Suppressor macrophage treated with lipopolysaccharide for 4 hours (primary cell): ENCODE measurements around the gene ANGPTL4.
"Not testable (repeated sequence)": the region's sequence is repeated elsewhere in the genome, so short reads cannot be mapped to it uniquely, and the experiment has no call there.

Source experiments
- DNase-seq: peaks from one replicate; pipeline ENCODE4 v3.0.0-alpha.2; 2020

ANGPTL4 gene, protein sequence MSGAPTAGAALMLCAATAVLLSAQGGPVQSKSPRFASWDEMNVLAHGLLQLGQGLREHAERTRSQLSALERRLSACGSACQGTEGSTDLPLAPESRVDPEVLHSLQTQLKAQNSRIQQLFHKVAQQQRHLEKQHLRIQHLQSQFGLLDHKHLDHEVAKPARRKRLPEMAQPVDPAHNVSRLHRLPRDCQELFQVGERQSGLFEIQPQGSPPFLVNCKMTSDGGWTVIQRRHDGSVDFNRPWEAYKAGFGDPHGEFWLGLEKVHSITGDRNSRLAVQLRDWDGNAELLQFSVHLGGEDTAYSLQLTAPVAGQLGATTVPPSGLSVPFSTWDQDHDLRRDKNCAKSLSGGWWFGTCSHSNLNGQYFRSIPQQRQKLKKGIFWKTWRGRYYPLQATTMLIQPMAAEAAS

GRCh38 chr19:8363803-8364771 lies at the start of gene ANGPTL4:
Gene ANGPTL4, plus strand, starts transcription at chr19:8364155. Its CDS starts 167 bp downstream, at chr19:8364322.
- peak; percentile 88 for DNase-seq

DNA sequence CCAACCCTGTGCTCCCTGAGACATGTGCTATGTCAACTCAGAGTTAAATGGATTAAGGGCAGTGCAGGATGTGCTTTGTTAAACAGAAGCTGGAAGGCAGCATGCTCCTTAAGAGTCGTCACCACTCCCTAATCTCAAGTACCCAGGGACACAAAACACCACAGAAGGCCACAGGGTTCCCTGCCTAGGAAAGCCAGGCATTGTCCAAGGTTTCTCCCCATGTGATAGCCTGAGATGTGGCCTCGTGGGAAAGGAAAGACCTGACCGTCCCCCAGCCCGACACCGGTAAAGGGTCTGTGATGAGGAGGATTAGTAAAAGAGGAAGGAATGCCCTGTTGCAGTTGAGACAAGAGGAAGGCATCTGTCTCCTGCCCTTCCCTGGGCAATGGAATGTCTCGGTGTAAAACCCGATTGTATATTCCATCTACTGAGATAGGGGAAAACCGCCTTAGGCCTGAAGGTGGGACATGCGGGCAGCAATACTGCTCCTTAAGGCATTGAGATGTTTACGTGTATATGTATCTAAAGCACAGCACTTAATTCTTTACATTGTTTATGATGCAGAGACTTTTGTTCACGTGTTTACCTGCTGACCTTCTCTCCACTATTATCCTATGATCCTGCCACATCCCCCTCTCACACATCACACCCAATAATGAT lies 48.8 kb upstream of the ANGPTL4 start:
- not testable (repeated sequence) for DNase-seq

DNA sequence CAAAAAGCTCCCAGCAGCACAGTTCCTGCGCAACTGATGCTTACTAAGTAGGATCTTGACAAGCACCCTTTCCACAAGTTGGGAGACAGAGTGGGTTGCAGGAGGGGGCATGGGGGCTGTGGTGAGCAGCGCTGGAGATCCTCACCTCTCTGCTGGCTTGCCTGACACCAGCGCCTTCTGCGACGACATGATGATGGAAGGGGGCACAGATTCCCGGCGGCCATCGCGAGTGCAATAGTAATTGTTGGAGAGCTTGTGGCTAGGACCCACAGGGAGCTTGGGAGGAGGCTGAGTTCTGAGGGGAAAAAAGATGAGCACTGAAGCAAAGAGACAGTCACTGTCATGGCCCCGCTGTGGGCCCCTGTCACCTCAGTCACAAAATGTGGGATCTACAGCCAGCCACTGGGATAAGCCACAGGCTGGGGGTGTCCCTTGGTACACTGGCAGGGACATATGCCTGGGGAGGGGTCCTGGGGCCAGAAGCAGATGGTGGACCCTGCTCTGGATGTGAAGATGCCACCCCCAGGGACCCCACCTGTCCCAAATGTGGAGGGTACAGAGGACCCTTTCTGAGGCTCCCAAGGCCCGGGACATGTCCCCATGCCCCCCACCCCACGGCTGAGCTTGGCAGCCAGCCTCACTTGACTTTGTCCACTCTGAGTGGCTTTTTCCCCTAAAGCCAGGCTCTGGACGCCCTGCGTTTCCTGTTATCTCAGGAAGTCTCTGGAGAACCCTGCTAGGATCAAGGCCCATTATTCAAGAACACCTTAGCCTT lies 47.4 kb upstream of the ANGPTL4 start:
- no peak for DNase-seq

DNA sequence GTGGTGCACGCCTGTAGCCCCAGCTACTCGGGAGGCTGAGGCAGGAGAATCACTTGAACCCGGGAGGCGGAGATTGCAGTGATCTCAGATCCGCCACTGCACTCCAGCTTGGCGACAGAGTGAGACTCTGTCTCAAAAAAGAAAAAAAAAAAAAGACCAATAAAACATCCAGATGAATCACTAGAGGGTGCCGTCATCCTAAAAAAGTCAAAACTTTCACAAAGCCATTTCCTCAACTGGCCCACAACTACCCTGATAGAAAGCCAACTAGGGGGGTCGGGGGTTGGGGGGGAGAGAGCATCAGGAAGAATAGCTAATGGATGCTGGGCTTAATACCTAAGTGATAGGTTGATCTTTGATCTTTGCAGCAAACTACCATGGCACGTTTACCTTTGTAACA lies 45.1 kb upstream of the ANGPTL4 start:
- DNase-seq: not testable (repeated sequence)

- no peak for DNase-seq
Observed at GRCh38 chr19:8319807-8320520, 44.0 kb upstream of the ANGPTL4 start.

- no peak for DNase-seq
Observed at GRCh38 chr19:8320564-8321066, 43.3 kb upstream of the ANGPTL4 start.

- peak; percentile 99 for DNase-seq
Observed at GRCh38 chr19:8321067-8321985, 42.6 kb upstream of the ANGPTL4 start, which contains the start of the genes NDUFA7 and RPS28. Gene NDUFA7, minus strand, starts transcription at chr19:8321375. Its CDS starts 17 bp downstream, at chr19:8321358. Gene RPS28, plus strand, starts transcription at chr19:8321496. Its CDS starts 35 bp downstream, at chr19:8321531.

DNA sequence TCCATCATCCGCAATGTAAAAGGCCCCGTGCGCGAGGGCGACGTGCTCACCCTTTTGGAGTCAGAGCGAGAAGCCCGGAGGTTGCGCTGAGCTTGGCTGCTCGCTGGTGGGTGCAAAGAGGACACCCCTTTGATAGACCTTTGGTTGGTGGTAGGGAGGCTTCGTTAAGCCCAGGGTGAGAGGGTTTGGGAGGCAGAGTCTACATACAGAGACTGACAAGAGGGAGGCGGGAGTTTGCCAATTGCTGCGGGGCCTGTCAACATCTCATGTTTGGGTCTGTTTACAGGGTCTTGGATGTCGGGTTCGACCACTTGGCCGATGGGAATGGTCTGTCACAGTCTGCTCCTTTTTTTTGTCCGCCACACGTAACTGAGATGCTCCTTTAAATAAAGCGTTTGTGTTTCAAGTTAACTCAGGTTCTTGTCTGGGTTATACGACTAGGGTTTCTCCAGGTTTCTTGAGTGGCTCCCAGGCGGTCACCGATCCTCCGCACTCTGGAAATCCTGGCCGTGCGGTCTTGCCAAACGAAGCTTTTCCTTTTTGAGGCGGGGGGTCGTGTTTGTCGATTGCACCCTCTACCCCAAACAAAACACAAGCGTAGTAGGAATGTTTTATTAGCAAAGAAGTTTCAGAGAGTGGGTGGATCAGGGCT lies 41.8 kb upstream of the ANGPTL4 start:
- DNase-seq: no peak

GRCh38 chr19:8322638-8322997 lies 41.3 kb upstream of the ANGPTL4 start:
- no peak for DNase-seq

GRCh38 chr19:8323781-8324185 lies 40.2 kb upstream of the ANGPTL4 start:
- DNase-seq: no peak

DNA sequence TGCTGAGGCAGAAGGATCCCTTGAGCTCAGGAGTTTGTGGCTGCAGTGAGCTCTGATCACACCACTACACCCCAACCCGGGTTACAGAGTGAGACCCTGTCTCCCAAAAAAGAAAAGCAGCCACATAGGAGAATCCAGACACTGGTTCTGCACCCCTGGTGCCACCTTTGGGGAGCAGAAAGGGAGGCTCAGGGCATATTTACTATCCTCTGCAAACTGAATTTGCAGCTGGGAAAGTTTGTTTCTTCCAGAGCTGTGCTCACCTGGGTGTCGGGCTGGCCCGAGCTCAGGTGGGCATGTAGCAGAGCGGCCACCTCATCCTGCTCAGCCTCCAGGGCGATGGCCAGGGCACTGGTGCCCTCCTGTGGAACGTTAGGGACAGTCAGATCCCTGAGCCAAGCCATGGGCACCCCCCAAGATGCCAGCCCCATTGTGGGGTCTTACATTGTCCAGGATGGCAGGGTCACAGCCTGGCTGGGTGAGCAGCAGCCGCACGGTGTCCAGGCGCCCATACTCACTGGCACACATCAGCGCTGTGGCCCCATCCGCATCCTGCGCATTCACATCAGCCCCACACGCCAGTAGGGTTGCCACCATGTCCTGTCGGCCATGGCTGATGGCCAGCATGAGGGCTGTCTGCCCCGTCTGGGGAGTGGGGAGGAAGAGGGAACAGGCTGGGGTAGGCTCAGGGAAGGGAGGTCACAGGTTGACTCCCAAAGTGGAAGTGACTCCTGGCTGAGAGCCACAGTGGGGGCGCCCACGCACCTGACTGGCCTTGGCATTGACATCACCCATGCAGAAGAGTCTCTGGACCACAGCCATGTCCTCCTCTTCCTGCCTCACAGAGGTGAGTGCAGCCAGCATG lies 39.5 kb upstream of the ANGPTL4 start:
- DNase-seq: no peak

GRCh38 chr19:8325454-8325853 lies 38.5 kb upstream of the ANGPTL4 start:
- no peak for DNase-seq

DNA sequence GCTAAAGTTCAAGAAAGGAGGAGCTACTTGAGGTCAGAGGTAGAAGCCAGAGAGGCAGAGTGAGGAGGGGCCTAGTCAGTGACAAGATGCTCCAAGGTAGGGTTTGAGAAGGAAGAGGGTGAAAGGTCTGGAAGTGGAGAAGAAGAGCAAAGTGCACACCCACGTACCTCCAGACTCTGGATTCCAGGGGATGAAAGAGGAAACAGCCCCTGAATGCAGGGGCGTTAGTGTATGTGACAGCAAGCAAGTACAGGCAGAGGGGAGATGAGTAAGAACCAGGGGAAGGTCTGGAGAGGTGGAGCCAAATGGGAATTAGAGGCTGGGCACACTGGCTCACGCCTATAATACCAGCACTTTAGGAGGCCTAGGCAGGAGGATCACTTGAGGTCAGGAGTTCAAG lies 34.0 kb upstream of the ANGPTL4 start:
- peak; percentile 69 for DNase-seq

DNA sequence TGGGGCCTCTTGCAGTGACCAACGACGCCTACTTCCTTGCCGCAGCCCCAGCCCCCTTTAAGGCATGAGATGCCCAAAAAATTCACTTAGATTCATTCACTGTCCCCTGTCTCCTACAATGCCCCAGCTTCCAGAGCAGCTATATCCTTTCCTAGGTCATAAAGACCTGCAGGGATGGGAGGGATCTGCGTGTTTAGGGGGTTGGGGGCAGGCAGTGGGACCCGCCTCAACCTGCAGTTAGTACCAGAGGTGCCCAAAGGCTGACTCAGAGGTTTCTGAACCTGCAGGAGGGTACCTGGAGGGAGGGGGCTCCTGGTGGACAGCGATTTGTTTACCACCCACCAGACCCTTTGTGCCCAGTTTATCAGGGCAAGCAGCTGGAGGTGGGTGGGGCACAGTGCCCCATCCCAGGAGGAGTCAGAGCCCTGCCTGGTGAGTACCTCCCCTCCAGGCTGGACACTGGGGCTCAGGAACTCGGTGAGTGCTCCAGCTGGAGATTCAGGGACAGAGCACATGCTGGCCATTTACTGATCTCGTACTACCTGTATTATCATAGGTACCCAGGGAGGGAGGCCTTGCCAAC lies 32.6 kb upstream of the ANGPTL4 start:
- DNase-seq: no peak

DNA sequence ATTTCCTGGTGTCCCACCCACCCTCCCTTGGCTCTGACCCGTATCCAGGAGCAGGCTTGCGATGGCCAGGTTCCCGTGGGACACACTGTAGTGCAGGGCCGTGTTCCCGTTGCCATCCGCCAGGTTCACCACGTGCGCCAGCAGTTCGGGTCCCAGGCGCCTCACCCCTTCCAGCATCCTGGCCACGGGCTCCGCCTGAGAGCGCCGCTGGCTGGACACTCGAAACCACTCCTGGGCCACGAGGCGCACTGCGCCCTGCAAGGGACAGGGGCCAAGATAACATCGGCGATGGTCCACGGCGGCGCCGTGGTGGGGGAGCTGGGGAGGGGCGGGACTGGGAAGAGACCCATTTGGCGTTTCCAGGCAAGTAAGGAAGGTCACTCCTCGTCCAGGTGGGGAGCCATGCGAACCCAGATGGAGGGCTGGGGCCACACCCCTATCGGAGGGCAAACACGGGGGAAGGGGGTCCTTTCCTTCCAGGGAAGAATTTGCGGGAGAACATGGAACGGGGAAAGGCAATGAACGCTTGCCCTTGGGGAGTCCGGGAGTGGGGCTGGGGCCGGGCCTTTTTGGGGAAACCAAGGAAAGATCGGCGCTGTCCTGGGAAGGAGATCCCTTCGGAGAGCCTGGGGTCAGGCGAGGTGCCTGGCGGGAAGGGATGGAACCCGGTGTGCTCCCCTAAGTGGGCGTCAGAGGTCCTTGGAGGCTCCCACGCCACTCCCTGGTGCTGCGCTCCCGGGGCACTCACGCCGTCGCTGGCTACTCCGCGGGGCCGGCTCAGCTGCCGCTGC lies 30.8 kb upstream of the ANGPTL4 start:
- no peak for DNase-seq

DNA sequence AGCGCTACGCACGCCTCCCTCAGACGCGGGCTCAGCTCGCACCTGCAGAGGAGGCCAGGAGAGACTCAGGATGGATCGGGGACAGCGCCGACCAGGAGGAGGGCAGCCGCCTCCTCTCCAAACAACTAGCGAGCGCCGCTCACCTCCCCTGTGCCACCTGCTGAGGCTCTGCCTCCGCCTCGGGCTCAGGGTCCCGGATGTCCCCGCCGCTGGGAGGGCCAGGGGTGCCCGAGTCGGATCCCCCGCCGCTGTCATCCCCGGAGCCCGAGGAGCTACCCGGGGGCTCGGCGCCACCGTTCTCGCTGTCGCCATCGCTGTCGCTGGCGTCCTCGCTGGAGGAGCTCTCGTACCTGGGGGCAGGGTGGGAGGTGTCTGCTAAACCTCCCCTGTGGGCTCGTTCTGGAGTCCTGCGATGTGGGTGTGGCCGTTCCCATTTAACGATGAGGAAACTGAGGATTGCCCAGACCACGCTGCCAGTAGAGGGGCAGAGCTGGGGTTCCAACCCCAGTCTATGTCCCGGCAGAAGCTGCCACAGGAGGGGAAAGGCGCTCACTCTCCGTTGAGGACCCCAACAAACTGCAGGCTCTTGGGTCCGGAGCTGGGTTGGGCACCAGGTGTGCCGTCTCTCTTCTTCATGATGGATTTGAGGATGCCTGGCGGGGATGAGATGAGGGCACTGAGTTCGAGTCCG lies 30.0 kb upstream of the ANGPTL4 start:
- DNase-seq: no peak
